Raji (cell line): ENCODE data around the gene SLC35F1.

Experiments
- POLR2A ChIP-seq: IDR thresholded peaks from 2 replicates; pipeline ENCODE4 v1.6.1; 2011; ENCODE audit warnings: low read depth, low read length, control low read depth; ENCODE audit not compliant: insufficient read depth

The SLC35F1 gene

DNA sequence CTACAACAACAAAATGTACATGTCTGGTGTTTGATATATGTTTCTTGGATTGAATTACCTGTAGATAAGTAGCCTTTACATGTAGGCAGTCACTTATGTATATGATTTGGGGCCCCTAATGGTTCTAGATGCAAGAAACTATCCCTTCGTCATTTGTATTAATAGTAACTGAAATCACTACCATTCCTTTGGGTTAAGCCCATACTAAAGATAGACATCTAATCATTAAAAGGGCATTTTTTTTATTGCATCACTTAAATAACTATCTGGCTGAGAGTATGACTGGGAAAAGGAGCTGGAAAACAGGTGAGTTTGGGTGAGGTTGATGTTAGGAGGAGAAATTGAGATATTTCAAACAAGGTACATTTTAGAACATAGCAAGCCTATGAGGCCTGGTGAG, 427.6 kb downstream of the SLC35F1 start:
- TF ChIP-seq POLR2A: no peak

DNA sequence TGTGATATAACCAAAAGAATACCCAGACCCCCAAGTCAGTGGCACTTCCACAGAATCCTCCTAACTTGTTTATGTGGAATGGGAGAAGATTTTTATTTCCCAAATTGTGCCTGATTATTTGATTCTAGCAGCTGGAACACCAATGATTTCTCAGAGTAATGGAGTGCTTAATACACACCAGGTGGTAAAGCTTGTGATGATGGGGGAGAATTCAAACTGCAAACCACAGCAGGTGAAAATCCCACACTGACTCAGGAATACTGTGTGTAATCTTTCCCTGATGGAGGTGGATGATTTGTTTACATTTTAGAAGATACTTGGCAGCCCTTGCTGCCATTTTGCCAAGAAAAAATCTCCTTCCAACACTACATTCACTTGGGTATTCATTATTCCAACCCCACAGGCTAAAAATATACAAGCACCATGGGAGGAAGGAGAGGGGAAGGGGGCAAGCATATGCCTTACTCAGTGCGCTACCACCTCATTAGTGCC, 428.3 kb downstream of the SLC35F1 start:
- no peak for TF ChIP-seq POLR2A

DNA sequence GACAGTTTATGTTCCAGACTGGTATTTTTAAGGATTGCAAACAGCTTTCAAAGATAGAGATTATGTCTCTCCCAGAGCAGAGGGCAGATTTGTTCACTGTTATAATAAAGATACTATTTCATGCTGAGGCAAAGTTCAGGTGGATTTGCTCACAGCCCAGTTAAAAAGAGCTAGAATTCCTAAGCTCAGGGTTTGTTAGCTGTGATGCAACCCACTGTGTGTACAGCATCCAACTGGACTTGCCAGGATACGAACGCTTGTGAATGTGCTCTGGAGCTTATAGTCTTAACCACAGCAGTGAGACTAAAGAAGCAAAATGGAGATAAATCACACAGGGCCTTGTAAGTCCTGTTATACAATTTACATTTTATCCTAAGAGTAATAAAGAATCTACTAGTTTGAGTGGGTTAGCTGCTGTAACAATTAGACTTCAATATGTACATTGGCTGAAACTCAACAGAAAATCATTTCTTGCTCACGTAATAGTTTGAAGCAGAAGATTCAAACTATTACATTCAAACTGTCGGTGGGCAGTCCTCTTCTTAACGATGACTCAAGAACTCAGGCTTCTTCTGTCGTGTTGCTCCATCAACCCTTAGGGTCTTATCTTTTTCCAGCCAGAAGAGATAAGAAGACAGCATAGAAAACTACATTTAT, 437.1 kb downstream of the SLC35F1 start:
- no peak for TF ChIP-seq POLR2A

DNA sequence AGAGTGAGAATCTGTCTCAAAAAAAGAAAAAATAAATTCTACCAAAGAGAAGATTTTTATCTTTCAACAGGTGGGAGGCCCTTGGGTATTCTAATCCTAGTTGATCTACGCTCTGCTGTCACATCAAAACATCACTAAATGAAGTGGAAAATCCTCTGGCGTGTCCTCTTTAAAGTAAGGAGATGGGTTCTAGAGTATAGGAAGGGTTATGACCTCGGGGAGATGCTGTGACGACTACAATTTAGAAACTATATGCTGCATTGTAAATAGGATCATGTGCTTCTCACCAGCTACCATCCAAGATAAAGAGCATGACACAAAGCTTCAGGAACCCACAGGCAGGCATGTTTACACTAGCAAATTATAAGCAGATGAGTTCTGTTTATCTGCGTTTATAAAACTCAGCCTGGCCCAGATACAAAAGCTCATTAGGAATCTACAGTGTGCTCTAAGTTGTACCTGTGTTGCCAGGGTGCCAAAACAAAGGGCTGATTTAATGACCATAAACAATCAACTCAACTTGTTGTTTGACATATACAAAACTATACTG, 443.9 kb downstream of the SLC35F1 start:
- no peak for TF ChIP-seq POLR2A

DNA sequence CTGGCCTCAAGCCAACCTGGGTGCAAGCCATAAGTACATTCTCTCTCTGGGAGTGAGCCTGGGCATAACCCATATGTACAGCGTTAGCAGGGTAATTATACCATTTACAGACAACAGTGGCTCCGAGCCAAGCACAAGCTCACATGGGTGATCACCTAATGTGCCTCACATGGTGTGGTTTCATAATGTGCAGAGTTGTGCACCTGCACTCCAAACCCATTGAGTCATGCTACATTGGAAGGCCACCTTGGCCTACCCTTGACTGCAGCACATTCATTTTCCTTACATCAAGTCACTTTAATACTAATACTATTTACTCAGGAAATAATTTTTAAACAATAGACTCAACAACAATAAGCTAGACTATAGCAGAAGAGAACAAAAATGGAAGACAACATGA, 446.5 kb downstream of the SLC35F1 start:
- no peak for TF ChIP-seq POLR2A

DNA sequence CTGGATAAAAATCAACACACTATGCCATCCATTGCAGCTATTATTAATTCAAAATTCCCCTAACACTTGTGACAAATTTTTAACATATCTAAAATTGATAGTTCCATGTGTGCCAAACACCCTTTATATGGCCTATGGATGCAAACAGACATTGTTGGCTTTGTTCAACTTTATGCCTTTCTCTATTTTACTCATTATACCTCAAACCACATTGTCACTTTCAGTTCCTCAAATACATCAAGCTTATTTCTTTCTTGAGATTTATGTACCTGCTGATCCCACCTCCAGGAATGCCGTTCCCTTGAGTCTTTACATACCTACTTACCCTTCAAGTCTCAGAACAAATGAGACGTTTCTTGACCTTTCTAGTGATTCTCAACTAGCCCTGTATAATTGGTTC, 447.6 kb downstream of the SLC35F1 start:
- TF ChIP-seq POLR2A: no peak

DNA sequence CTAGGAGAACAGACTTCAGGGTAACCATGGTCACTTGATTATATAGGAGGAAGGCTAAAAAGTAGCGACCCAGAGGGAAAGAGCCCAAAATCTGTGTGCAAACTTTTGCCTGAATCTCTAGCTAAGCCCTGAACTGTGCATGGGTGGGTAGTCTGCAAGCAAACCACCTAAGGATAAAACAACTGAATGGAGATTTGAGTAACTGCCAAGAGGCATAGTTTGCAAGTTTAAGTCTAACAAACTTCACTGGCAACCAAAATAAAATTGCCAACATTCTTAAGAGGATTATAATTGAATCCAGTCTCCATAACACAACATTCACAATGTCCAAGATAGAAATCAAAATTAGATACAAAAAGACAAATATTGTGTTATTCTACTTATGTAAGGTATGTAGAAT, 449.0 kb downstream of the SLC35F1 start:
- TF ChIP-seq POLR2A: no peak

DNA sequence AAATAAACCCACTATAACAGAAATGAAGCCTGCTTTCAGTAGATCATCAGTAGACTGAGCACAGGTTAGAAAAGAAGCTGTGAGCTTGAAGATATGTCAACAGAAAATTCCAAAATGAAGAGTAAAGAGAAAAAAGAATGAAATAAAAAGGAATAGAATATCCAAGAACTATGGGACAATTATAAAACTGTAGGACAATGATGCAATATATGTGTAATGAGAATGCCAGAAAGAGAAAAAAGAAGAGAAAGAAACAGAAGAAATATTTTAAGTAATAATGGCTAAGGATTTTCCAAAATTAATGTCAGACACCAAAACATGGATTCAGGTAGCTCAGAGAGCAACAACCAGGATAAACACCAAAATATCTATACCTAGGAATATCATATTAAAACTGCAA, 449.6 kb downstream of the SLC35F1 start:
- TF ChIP-seq POLR2A: no peak
